Measurements from ENCODE around the gene RRAD.
A peak's percentile ranks its signal among the peaks of the same experiment; 100 is the strongest.
"Not testable (repeated sequence)": the region's sequence is repeated elsewhere in the genome, so short reads cannot be mapped to it uniquely, and the experiment has no call there.

Gene RRAD

DNA sequence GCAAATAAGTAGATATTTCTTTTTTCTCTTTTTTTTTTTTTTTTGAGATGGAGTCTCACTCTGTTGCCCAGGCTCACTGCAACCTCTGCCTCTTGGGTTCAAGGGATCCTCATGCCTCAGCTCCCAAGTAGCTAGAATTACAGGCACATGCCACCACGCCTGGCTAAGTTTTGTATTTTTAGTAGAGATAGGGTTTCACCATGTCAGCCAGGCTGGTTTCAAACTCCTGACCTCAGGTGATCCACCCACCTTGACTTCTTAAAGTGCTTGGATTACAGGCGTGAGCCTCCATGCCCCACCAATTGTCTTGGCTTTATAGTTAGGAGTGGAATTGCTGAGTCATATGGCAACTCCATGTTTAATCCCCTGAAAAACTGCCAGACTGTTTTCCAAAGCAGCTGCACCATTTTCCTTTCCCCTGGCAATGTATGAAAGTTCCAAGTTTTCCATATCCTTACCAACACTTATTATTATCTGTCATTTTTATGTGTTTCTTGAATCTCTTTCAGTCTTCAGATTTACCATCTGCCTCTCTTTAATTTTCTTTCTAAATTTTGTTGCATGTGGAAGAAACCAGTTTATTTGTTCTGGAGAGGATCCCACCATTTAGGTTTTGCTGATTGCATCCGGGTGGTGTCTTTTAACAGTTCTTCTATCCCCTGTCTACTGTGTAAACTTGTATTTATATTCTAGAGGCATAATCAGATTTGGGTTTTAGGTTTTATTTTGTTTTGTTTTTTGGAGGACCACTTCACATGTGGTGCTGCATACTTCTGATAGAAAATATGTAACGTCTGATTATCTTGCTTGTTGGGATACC is 25.8 kb upstream of the RRAD start:
- no peak for DNase-seq (ENCODE audit: low spot score)

DNA sequence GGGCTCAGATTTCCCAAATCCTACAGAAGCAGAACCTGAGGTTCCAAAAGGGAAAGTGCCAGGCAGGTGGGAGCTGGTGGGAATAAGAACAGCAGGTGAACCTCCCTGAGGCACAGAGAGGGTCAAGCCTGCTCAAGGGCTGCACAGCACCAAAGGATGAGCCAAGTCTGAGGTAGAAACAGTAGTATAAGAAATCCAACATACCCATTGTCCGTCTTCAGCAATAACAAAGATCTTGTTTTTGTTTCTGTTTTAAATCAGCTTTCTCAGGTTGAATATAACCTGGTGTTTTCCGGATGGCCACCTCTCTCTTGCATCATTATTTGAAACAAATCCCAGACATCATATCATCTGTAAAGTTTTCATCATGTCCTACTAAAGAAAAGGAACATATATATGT is 25.1 kb upstream of the RRAD start:
- DNase-seq (ENCODE audit: low spot score), result no peak

GRCh38 chr16:66949472-66949871 is 24.1 kb upstream of the RRAD start:
- DNase-seq (ENCODE audit: low spot score), result no peak

DNA sequence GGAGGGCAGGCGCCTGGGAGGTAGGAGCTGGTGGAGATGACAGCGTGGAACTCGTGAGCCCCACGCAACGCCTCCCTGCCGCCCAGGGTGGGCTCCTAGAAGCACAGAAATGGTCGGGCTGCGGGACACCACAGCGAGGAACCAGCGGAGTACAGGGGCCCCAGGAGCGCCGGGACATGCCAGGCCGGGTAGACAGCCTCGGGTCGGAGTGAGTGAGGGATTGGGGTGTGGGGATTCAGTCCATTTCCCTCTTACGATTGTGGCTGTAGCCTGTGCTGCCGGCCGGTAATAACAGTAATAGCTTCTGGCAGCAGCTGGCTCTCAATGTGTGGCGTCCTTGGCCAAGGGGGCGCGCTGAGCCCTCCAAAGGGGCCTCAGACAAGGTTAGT is 23.5 kb upstream of the RRAD start:
- no peak for DNase-seq (ENCODE audit: low spot score)

- no peak for DNase-seq (ENCODE audit: low spot score)
Observed at GRCh38 chr16:66948134-66948836, 22.9 kb upstream of the RRAD start.

GRCh38 chr16:66947302-66948065 is 22.1 kb upstream of the RRAD start:
- peak; percentile 84 for DNase-seq (ENCODE audit: low spot score)

GRCh38 chr16:66946974-66947301 is 21.6 kb upstream of the RRAD start:
- DNase-seq (ENCODE audit: low spot score), result no peak

DNA sequence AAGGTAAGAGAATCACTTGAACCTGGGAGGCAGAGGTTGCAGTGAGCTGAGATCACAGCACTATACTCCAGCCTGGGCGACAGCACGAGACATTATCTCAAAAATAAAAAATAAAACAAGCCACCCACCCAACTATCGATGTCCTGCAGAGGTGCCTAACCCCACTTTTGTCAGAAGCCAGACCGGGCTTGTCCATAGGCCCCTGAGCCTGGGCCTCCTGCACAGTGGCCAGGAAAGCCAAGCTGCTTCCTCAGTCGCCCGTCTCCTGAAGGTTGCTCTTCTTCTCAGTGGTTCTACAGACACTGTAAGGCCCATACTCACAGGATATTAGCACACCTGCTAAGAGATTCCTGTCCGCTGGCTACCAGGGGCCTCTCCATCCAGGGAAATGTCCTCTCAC is 21.2 kb upstream of the RRAD start:
- no peak for DNase-seq (ENCODE audit: low spot score)

DNA sequence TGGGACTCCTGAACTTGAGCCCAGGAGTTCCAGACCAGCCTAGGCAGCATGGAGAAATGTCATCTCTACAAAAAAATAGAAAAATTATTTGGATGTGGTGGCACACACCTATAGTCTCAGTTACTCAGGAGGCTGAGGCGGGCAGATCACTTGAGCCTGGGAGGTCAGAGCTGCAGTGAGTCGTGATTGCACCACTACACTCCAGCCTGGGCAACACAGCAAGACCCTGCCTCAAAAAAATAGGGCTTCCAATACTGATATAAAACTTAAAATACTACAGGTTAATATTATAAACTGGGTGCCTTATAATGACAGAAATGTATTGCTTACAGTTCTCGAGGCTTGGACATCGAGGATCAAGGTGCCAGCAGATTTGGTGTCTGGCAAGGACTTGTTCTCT is 20.6 kb upstream of the RRAD start:
- DNase-seq (ENCODE audit: low spot score), result no peak

- not testable (repeated sequence) for DNase-seq (ENCODE audit: low spot score)
Observed at GRCh38 chr16:66944971-66945370, 19.6 kb upstream of the RRAD start.

DNA sequence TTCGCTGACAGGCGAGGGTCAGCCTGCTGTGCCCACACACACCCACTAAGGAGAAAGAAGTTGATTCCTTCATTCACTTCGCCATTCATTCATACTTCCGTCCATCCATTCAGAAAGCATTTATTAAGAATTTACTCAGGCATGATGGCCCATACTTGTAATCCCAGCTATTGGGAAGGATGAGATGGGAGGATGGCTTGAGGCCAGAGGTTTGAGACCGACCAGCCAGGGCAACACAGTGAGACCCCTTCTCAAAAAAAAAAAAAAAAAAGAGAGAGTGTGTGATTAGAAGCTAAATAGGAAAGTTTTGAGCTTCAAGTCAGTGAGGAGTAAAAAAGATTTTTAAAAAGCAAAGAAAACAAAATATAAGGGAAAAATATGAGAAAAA is 18.7 kb upstream of the RRAD start:
- no peak for DNase-seq (ENCODE audit: low spot score)

DNA sequence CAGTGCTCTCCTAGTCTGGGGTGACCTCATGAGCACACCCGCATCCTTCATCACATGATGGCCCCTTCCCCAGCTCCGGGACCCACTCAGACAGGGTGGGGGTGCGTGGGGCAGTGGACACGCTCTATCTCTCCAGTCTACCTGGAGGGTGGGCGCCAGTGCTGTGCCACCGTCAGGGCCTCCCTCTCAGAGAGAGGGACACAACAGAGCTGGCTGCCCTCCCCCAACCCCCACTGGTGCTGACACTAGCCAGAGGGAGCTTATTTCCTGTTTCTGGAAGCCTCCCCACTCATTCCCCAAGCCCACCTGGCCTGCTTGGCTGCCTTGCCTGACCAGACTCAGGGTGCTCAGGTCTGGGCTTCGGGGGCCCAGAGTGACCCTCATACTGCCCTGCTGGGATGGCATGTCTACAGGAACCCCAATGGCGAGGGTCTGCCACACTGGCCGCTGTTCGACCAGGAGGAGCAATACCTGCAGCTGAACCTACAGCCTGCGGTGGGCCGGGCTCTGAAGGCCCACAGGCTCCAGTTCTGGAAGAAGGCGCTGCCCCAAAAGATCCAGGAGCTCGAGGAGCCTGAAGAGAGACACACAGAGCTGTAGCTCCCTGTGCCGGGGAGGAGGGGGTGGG is 18.2 kb upstream of the RRAD start:
- DNase-seq (ENCODE audit: low spot score), result no peak

DNA sequence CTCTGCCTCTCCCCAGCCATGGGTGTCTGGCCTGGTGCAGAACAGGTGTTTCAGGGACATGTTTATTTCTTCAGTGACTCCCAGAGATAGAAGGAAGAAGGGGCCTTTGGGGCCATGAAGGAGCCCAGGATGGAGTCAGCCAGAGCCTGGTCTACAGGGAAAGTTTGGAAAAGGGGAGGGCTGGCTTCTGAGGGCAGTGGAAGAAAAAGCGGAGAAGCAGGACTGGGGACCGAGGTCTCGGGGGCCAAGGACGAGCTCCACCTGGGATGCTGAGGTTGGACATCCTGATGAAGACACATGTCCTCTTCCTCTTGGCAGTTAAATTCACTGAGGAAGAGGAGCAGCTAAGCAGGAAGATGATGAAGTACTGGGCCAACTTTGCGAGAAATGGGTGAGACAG is 17.6 kb upstream of the RRAD start:
- no peak for DNase-seq (ENCODE audit: low spot score)

- no peak for DNase-seq (ENCODE audit: low spot score)
Observed at GRCh38 chr16:66940236-66940635, 14.9 kb upstream of the RRAD start.

GRCh38 chr16:66939366-66939765 is 14.0 kb upstream of the RRAD start:
- no peak for DNase-seq (ENCODE audit: low spot score)

DNA sequence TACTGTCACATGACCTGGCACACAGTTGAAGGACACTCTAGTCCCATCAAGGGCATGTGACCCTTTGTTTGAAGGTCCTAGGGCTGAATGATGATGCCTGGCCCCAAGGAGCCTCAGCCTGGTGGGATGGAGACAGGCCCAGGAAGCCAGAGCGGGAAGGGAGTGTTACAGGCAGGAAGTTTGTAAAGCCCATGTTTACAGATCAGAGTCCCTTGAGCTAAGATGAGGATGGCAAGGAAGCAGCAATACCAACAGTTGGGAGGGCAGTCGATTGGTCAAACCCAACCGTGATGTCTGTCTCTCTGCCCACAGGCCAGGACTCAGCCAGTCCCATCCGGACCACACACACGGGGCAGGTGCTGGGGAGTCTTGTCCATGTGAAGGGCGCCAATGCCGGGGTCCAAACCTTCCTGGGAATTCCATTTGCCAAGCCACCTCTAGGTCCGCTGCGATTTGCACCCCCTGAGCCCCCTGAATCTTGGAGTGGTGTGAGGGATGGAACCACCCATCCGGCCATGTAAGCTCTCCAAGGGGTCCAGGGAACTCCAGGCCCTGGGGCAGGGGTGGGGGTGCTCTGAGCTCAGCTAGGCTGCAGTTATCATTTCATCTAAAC is 12.5 kb upstream of the RRAD start:
- DNase-seq (ENCODE audit: low spot score), result no peak

DNA sequence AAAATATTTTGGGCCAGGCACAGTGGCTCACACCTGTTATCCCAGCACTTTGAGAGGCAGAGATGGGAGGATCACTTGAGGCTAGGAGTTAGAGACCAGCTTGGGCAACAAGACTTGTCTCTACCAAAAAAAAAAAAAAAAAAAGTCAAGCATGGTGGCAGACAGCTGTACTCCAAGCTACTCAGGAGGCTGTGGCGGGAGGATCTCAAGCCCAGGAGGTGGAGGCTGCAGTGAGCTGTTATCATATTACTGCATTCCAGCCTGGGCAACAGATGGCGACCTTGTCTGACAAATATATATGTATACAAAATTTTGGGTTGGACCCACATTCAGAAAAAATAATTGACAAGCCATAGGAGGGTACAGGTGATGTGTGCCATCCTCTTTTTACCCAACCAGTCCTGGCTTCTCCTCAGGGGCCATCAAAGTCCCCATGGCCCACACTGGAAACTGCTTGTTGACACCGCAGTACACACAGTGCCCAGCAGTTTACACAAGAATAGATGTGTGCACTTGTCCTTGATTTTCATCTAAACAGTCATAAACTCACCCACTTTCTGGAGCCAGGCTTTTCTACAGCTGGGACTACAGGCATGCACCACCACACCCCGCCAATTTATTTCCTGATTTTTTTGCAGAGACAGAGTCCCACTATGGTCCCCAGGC is 11.7 kb upstream of the RRAD start:
- DNase-seq (ENCODE audit: low spot score), result no peak

DNA sequence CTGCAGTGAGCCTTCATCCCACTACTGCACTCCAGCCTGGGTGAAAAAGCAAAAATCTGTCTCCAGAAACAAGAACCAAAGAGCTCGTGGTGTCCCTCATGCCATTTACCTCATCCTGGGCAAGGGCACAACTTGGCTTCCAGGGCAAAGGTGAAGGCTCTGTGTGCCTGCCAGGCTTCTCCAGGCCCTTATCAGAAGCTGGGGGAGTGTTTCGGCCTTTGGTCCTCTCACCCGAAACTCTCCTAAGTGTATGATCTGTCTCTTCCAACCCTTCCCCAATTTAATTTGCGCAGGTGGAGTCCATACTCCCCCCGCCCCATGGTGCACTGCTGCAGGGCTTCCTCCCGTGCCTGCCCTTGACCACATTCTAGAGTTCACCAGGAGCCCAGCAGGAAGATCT is 11.1 kb upstream of the RRAD start:
- DNase-seq (ENCODE audit: low spot score), result no peak

- peak; percentile 11 for DNase-seq (ENCODE audit: low spot score)
Observed at GRCh38 chr16:66935314-66936011, 10.1 kb upstream of the RRAD start, which contains the start of gene CES2. CES2 (plus strand) TSS chr16:66935516; CDS start chr16:66935636, 120 bp downstream.

DNA sequence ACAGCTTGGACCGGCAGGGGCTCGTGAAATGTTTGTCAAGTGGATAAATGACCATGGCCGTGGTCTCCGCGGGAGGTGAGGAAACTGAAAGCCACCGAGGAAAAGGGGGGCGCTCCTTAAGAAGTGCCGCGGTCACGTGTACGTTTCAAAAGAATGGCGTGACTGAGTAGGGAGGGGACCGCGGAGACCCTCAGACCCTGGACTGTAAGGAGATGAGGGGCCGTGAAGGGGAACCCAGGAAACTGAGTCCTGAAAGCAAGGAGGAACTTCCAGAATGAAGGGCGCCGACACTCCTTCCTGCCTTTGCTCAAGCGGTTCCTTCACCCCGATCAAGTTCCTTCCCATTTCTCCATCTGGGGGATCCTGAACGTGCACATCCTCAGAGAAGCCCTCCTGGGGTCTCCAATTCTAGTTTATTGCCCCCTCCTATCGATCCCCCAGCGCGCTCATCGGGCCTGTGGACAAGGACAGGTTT is 9.5 kb upstream of the RRAD start:
- DNase-seq (ENCODE audit: low spot score), result not testable (repeated sequence)

Data from kidney capillary endothelial cell (primary cell).